Measurements from ENCODE around the gene ARRDC3.

DNA sequence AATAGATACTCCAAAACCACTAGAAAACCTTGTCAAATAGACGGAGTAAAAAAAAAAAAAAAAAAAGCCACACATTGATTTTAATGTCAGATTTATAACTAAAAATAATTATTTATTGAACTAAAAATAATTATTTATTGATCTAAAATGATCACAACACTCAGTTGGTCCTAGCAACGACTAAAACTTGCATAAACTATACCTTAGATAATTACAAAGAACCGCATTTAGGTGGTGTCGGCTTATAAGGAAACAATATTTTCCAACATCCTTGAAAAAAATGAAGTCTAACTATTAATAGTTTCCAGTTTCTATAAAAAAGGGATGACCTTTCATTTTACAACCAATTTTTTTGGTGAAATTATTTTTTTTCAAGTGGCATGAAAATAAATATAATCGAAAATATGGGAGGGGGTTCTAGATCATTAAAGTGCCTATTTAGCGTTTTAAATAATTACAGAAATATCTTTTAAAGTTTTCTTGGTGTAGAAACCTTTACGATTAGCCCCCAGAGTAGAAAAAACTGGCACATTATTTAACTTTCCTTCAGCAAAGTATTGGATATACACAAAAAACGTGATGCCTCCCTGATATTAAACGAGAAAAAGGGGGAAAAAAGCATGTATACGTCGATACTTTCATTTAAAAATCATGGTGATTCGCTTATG lies 3.7 kb downstream of the ARRDC3 start:
- TF ChIP-seq POLR2AphosphoS5 (IDR thresholded peaks at IDR 0.05) (no peak), CTCF (IDR thresholded peaks at IDR 0.05) (no peak)

Measured in breast epithelium (tissue), 3 donors.